NCI-H2171 treated with DMSO at 0.1 percent for 48 hours (cell line): ENCODE measurements around the gene ARID5A.
"Not testable (repeated sequence)": the region's sequence is repeated elsewhere in the genome, so short reads cannot be mapped to it uniquely, and the experiment has no call there.

Source experiments
- DNase-seq: peaks from one replicate; lab custom pipeline; 2025; lab: John Stamatoyannopoulos, UW

ARID5A gene

GRCh38 chr2:96536445-96537065, at the start of gene ARID5A:
Gene ARID5A (plus strand): TSS chr2:96536752. CDS start chr2:96536827, 75 bp downstream.
- peak; percentile 86 for DNase-seq

GRCh38 chr2:96489261-96489660, 47.3 kb upstream of the ARID5A start:
- DNase-seq: no peak

GRCh38 chr2:96489663-96490062, 46.9 kb upstream of the ARID5A start:
- DNase-seq: no peak

GRCh38 chr2:96491860-96492497, 44.6 kb upstream of the ARID5A start:
- DNase-seq: no peak

GRCh38 chr2:96493072-96493471, 43.5 kb upstream of the ARID5A start:
- no peak for DNase-seq

GRCh38 chr2:96494188-96494587, 42.4 kb upstream of the ARID5A start:
- no peak for DNase-seq

- no peak for DNase-seq
Measured at GRCh38 chr2:96495982-96496629, 40.4 kb upstream of the ARID5A start.

GRCh38 chr2:96498021-96498431, 38.5 kb upstream of the ARID5A start:
- no peak for DNase-seq

- not testable (repeated sequence) for DNase-seq
Measured at GRCh38 chr2:96498611-96499010, 37.9 kb upstream of the ARID5A start.

- DNase-seq: no peak
Measured at GRCh38 chr2:96499061-96499960, 37.2 kb upstream of the ARID5A start.

- DNase-seq: no peak
Measured at GRCh38 chr2:96500385-96501066, 36.0 kb upstream of the ARID5A start.

- DNase-seq: no peak
Measured at GRCh38 chr2:96501471-96501874, 35.1 kb upstream of the ARID5A start.

- no peak for DNase-seq
Measured at GRCh38 chr2:96501886-96502810, 34.4 kb upstream of the ARID5A start.

GRCh38 chr2:96502891-96503636, 33.5 kb upstream of the ARID5A start:
- DNase-seq: no peak

GRCh38 chr2:96503637-96504243, 32.8 kb upstream of the ARID5A start:
- DNase-seq: no peak

GRCh38 chr2:96505231-96505889, 31.2 kb upstream of the ARID5A start, which contains the start of gene NEURL3:
Gene NEURL3 (minus strand): TSS chr2:96505357. CDS start chr2:96505286, 71 bp downstream.
- no peak for DNase-seq

GRCh38 chr2:96506016-96506906, 30.3 kb upstream of the ARID5A start:
- DNase-seq: no peak

GRCh38 chr2:96506907-96507240, 29.7 kb upstream of the ARID5A start:
- no peak for DNase-seq
